Activated CD4-positive, alpha-beta T cell treated with anti-CD3 and anti-CD28 coated beads, Interleukin-2, amount 10 ng/mL, durations not matched to agents 7 days and 5 days (primary cell): ENCODE data around the gene NEK5. TPM values are rescaled to one million over a fixed set of nuclear protein-coding genes. Genes with fewer than 3 reads are reported as not detected.
A peak's percentile ranks its signal among the peaks of the same experiment; 100 is the strongest.
"Not testable (repeated sequence)": the region's sequence is repeated elsewhere in the genome, so short reads cannot be mapped to it uniquely, and the experiment has no call there.

Experiments
- CTCF ChIA-PET: fragments of 350-600 bp; sonication (Branson Sonifier 250); formaldehyde crosslinking; loops from one replicate; lab custom pipeline; 2021; ENCODE audit warnings: antibody characterized with exemption; lab: Charles Lee
- POLR2A ChIA-PET: fragments of 350-600 bp; sonication (Branson Sonifier 250); formaldehyde crosslinking; loops from one replicate; lab custom pipeline; 2021; ENCODE audit warnings: antibody characterized with exemption; lab: Charles Lee
- DNase-seq: peaks from one replicate; pipeline ENCODE4 v3.0.0-alpha.2; 2020
- H3K27ac Mint-ChIP-seq: one replicate; pipeline ENCODE4 v1.8.0; 2021; ENCODE audit warnings: mild to moderate bottlenecking, moderate library complexity, mixed read lengths
- H3K27me3 Mint-ChIP-seq: one replicate; pipeline ENCODE4 v1.8.0; 2021; ENCODE audit warnings: mixed read lengths
- H3K36me3 Mint-ChIP-seq: one replicate; pipeline ENCODE4 v1.8.0; 2021; ENCODE audit warnings: low read depth, mixed read lengths
- H3K4me1 Mint-ChIP-seq: one replicate; pipeline ENCODE4 v1.8.0; 2021; ENCODE audit warnings: mixed read lengths
- H3K4me3 Mint-ChIP-seq: one replicate; pipeline ENCODE4 v1.8.0; 2021; ENCODE audit warnings: mild to moderate bottlenecking, moderate library complexity, mixed read lengths
- H3K9me3 Mint-ChIP-seq: one replicate; pipeline ENCODE4 v1.8.0; 2021; ENCODE audit warnings: mixed read lengths
- total RNA-seq, 2 experiments: library from RNA; stranded (reverse); gene quantifications; one replicate each; pipeline ENCODE4 v1.2.3, GENCODE V29; 2021

The NEK5 gene, protein sequence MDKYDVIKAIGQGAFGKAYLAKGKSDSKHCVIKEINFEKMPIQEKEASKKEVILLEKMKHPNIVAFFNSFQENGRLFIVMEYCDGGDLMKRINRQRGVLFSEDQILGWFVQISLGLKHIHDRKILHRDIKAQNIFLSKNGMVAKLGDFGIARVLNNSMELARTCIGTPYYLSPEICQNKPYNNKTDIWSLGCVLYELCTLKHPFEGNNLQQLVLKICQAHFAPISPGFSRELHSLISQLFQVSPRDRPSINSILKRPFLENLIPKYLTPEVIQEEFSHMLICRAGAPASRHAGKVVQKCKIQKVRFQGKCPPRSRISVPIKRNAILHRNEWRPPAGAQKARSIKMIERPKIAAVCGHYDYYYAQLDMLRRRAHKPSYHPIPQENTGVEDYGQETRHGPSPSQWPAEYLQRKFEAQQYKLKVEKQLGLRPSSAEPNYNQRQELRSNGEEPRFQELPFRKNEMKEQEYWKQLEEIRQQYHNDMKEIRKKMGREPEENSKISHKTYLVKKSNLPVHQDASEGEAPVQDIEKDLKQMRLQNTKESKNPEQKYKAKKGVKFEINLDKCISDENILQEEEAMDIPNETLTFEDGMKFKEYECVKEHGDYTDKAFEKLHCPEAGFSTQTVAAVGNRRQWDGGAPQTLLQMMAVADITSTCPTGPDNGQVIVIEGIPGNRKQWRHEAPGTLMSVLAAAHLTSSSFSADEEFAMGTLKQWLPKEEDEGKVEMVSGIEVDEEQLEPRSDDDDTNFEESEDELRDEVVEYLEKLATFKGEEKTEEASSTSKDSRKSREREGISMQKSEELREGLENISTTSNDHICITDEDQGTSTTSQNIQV
- total RNA-seq = not detected

DNA sequence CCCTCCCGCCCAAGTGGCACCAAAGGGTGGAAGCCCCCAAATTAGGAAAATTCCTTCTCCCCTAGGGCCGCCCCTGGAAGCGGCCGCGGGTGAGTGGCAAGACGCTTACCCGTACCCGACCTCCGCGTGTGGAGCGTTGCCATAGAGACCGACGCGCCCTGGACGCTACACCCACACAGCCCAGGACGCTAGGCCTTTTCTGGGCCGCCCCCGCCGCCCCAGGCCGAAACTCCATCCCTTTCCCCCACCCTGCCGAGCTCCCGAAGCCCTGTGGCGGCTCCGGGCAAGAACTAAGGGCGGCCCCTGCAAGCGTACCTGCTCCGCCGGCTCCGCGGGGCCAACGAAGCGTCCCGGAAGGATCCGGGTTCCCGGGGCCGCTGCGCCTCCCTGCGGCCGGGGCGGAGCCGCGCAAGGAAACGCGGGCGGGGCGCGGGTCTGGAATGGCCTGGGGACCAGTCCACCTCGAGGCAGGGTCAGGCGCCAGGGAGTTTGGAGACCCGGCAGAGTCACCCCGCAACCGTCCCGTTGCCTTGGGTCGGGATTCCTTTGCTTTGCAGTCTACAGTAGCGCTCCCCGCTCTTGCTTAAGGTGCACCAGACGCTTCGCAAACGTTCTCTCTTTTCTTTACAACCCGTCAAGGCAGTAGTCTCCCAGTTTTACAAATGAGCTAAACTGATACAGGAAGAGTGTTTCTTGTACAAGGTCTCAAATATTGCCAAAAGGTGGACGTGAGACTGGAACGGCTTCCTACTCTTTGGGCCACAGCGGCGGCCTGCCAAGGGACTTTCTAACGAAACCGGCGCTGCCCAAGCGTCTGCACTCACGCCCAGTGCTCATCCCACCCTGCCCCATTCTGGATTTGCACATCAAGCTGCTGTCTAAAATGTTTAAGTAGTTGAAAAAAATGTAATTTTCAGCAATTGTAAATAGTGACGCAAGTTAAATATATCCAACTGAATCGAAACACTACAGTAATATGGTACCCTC is at the start of gene NEK5:
TSS of gene NEK5 (minus strand) at position 360 of the 987 bp plus-strand sequence. CDS start 1,591 bp downstream, outside the sequence.
- no peaks in the 10 kb centered on the region for H3K9me3 Mint-ChIP-seq
- ChIA-PET CTCF (interaction anchor here (1.0 to 2.4 kb wide), 5 partner anchors 117 to 269 kb away, joined by 3 to 7 read pairs (median 3); partner anchors contain the start of gene ALG11), POLR2A (no interaction called here)
- H3K4me3 Mint-ChIP-seq = peak within 1 kb of the TSS; percentile 78
- no peak within 1 kb of the TSS for H3K27ac Mint-ChIP-seq
- H3K4me1 Mint-ChIP-seq = peaks cover 18% of the 10 kb centered on the region
- peak; percentile 59 for DNase-seq
- peaks cover 6% of the 10 kb centered on the region for H3K27me3 Mint-ChIP-seq
- no peaks in the 10 kb centered on the region for H3K36me3 Mint-ChIP-seq

DNA sequence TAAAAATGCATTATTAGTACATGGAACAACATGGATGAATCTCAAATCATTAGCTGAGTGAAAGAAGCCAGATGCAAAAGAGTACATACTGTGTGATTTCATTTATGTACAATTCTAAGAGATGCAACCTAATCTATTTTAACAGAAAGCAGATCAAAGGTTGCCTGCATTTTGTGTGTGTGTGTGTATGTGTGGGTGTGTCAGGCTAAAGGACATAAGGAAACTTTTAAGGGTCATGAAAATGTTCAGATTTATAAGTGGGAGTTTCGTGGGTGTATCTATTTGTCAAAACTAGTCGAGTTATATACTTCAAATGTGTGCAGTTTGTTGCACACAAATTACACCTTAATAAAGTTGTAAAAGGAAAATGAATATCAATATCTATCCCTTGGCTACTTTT is 48.4 kb upstream of the NEK5 start:
- Mint-ChIP-seq H3K9me3 (no peaks in the 10 kb centered on the region), H3K27ac (no peak overlapping the region), H3K4me1 (peaks cover 12% of the 10 kb centered on the region), H3K36me3 (peaks cover 36% of the 10 kb centered on the region), H3K4me3 (no peak overlapping the region), H3K27me3 (no peaks in the 10 kb centered on the region)
- DNase-seq = no peak
- ChIA-PET POLR2A (no interaction called here), CTCF (interaction anchor here (0.7 kb wide), 1 partner anchor 18 kb away, joined by 3 read pairs; no protein-coding TSS in a partner anchor)

DNA sequence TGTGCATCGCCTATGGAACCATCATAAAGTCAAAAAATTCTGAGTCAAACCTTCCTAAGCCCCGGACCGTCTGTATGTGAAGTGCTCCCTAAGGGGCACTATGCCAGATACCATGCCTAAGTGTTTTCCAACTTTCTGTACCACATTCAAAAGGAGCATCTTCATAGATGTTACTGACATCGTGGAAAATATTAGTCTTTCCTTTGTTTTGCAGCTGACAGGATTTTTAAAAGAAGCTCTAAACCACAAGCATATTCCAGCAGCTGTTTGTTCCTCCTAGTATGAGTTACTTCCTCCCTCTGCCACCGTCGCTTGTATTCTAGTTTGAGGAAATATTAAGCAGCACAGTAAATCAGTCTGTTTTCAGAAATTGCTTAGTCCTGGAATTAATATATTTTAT is 45.1 kb upstream of the NEK5 start:
- ChIA-PET CTCF (interaction anchor here (0.9 to 3.9 kb wide), 4 partner anchors 10 to 277 kb away, joined by 3 to 14 read pairs (median 4); no protein-coding TSS in a partner anchor), POLR2A (interaction anchor here (0.5 kb wide), 1 partner anchor 293 kb away, joined by 3 read pairs; no protein-coding TSS in a partner anchor)
- H3K4me1 Mint-ChIP-seq, H3K4me3 Mint-ChIP-seq, H3K27me3 Mint-ChIP-seq, H3K9me3 Mint-ChIP-seq, H3K27ac Mint-ChIP-seq, DNase-seq: not testable (repeated sequence)
- peaks cover 29% of the 10 kb centered on the region for H3K36me3 Mint-ChIP-seq

DNA sequence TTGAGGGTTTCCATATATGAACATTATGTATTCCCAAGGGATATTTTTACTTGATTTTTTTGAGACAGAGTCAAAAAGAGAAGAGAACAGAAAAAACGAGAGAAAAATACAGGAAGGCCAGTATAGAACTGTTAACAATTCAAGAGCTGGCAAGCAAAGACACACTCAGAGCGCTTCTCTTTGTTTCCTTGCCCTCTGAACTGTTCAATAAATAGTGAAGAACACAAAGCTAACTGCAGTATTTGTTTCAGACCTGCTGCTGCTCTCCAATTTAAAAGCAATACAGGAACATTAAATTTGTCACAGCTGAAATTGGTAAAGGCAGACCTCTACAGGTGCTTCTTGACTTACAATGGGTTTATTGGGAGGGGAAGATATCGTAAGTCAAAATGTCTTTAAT is 44.5 kb upstream of the NEK5 start:
- Mint-ChIP-seq H3K9me3 (no peaks in the 10 kb centered on the region), H3K27me3 (no peaks in the 10 kb centered on the region), H3K27ac (no peak overlapping the region), H3K4me1 (peaks cover 8% of the 10 kb centered on the region), H3K36me3 (peaks cover 29% of the 10 kb centered on the region), H3K4me3 (no peak overlapping the region)
- DNase-seq = no peak
- ChIA-PET CTCF (interaction anchor here (1.7 to 3.9 kb wide), 2 partner anchors 12 to 277 kb away, joined by 4 to 14 read pairs; no protein-coding TSS in a partner anchor), POLR2A (interaction anchor here (0.5 kb wide), 1 partner anchor 294 kb away, joined by 3 read pairs; no protein-coding TSS in a partner anchor)

DNA sequence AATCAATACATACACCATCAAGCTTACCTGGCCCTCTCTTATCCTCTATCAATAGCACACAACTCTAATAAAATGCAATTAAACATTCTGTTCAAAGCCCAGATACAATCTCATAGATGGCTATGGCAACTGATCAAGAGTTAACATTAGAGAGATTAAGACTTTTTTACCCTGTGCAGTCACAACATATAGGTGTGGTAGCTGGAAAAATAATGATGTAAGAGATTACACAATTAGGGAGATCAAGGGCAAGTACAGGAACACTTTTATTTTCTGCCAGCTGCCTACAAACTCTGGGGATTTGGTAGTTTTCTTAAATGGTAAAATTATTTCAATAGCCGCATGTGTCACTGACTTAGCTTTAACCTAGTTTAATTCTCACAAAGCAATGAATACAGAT is 42.8 kb upstream of the NEK5 start:
- H3K27ac Mint-ChIP-seq, H3K9me3 Mint-ChIP-seq, DNase-seq, H3K4me1 Mint-ChIP-seq, H3K27me3 Mint-ChIP-seq, H3K4me3 Mint-ChIP-seq, POLR2A ChIA-PET: not testable (repeated sequence)
- CTCF ChIA-PET = interaction anchor here (1.3 to 3.9 kb wide), 2 partner anchors 10 to 44 kb away, joined by 3 to 14 read pairs; no protein-coding TSS in a partner anchor
- peaks cover 26% of the 10 kb centered on the region for H3K36me3 Mint-ChIP-seq

DNA sequence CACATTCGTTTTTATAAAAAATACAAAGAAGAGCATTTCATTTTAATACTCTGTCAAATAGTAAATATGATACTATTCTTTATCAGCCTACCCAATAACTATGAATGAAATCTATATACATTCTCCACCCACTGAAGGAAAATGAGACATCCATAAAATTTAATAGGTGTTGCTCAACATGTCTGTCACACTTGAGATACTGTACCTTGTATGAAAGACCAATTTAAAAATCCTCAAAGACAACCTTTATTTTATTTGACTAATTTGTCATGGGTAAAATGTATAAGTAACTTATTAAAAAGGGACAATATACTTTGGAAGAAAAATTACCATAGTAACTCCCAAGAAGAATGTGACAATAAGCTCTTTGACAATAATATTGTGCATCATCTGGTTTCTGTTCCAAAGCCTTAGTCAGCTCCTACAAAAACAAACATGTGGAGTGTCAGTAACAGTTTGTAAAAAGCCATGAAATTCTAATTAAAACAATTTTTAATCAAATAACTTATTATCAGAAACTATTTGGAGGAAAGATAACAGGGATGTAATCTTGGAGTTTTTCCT is 42.0 kb upstream of the NEK5 start:
- H3K4me3 Mint-ChIP-seq, POLR2A ChIA-PET, H3K27me3 Mint-ChIP-seq, H3K27ac Mint-ChIP-seq, H3K9me3 Mint-ChIP-seq, H3K4me1 Mint-ChIP-seq, DNase-seq: not testable (repeated sequence)
- H3K36me3 Mint-ChIP-seq = peaks cover 29% of the 10 kb centered on the region
- CTCF ChIA-PET = interaction anchor here (1.3 to 1.6 kb wide), 2 partner anchors 11 to 43 kb away, joined by 3 to 5 read pairs; no protein-coding TSS in a partner anchor

DNA sequence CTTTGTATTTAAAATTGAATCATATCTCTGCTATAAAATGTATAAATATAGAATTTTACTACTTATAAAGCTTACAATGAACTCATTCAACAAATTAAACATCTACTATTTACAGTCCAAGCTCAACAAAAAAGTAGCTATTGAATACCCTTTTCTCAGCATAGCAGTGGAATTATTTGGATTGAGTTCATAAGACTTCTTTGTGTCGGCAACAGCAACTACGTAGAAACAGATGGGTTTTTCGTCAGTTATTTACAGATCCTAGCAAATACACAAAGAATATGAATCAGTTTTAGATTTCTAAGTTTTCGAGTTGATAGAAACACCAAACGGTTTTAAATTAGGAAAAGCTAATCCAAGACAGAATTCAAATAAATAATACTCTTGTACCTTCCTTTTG is 41.0 kb upstream of the NEK5 start:
- ChIA-PET POLR2A (interaction anchor here (0.6 kb wide), 1 partner anchor 287 kb away, joined by 6 read pairs; no protein-coding TSS in a partner anchor), CTCF (interaction anchor here (1.6 kb wide), 1 partner anchor 10 kb away, joined by 5 read pairs; no protein-coding TSS in a partner anchor)
- peaks cover 8% of the 10 kb centered on the region for H3K4me1 Mint-ChIP-seq
- no peaks in the 10 kb centered on the region for H3K27me3 Mint-ChIP-seq
- no peak overlapping the region for H3K27ac Mint-ChIP-seq
- H3K9me3 Mint-ChIP-seq = no peaks in the 10 kb centered on the region
- no peak overlapping the region for H3K4me3 Mint-ChIP-seq
- peaks cover 30% of the 10 kb centered on the region for H3K36me3 Mint-ChIP-seq
- DNase-seq = no peak

DNA sequence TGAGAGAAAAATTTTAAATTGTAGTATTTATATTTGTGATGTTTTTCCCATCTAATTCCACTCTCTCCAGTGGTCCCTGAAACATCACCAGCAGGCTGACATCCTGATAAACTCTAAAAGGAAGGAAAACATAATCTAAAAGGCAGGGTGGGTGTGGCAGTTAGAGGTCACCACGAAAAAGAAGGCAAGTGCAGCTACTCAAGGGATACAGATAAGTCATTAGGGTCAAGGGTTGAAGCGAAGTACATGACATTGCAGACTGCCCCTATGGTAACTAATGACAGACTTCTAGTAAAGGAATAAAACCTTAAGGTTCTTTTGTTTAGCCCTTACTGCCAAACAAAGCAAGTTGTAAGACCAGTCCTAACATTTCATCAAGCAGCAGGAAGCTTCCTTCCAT is 36.5 kb upstream of the NEK5 start:
- CTCF ChIA-PET = no interaction called here
- POLR2A ChIA-PET = no interaction called here
- H3K36me3 Mint-ChIP-seq = peaks cover 10% of the 10 kb centered on the region

DNA sequence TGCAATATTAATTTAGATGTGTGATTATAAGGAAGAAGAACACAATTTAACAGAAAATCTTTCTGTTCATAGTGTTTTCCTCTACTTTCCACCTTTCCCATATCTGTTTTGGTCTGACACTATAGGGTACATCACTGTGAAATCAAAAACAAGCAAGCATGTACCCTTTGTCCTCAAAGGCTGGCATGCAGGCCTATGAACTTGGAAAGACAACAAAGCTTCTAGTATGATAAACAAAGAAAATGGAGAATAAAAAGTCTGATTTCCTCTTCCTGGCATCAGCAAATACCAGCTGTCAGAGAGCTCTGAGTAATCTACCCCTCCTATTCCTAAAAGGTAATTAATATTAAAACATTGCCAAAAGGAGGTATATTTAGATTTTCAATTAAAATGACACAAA is 36.1 kb upstream of the NEK5 start:
- CTCF ChIA-PET = interaction anchor here (1.0 kb wide), 2 partner anchors 9 to 10 kb away, joined by 3 read pairs; no protein-coding TSS in a partner anchor
- H3K27ac Mint-ChIP-seq = no peak overlapping the region

More for the DNA sequence above, 36.5 kb upstream of the NEK5 start:
- Mint-ChIP-seq H3K9me3 (no peaks in the 10 kb centered on the region), H3K4me3 (no peak overlapping the region), H3K27ac (no peak overlapping the region), H3K4me1 (peaks cover 22% of the 10 kb centered on the region), H3K27me3 (no peaks in the 10 kb centered on the region)
- DNase-seq = no peak

DNA sequence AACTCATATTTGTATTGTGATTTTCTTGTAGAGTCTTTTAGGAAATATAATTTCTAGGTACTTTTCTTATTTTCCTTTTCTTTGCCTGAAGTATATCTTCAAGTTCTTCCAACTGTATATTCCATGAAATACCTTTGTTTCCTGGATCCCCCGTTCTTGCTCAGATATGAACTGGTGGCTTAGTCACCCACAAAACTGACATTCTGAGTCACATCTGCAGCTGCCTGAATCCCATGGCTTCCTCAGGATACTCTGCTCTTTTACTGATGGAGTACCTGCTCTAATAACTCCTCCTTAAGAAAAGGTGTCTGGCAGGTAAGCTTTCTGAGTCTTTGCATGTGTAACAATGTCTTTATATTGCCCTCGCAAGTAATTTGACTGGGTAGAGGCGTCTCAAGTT is 35.0 kb upstream of the NEK5 start:
- H3K27ac Mint-ChIP-seq, DNase-seq, H3K27me3 Mint-ChIP-seq, H3K4me3 Mint-ChIP-seq, H3K9me3 Mint-ChIP-seq: not testable (repeated sequence)
- Mint-ChIP-seq H3K4me1 (peaks cover 31% of the 10 kb centered on the region), H3K36me3 (peaks cover 10% of the 10 kb centered on the region)
- ChIA-PET CTCF (interaction anchor here (0.6 to 1.0 kb wide), 3 partner anchors 8 to 11 kb away, joined by 3 read pairs; no protein-coding TSS in a partner anchor), POLR2A (interaction anchor here (0.6 kb wide), 1 partner anchor 323 kb away, joined by 4 read pairs; no protein-coding TSS in a partner anchor)

More for the DNA sequence above, 36.1 kb upstream of the NEK5 start:
- H3K27me3 Mint-ChIP-seq = no peaks in the 10 kb centered on the region
- H3K36me3 Mint-ChIP-seq = peaks cover 10% of the 10 kb centered on the region
- H3K4me1 Mint-ChIP-seq = peaks cover 25% of the 10 kb centered on the region
- no peak overlapping the region for H3K4me3 Mint-ChIP-seq
- H3K9me3 Mint-ChIP-seq = no peaks in the 10 kb centered on the region
- DNase-seq = no peak
- POLR2A ChIA-PET = no interaction called here
